Kidney tubule cell (primary cell): ENCODE measurements around the gene TMCC2.

Experiments used
- DNase-seq: peaks from one replicate; pipeline ENCODE4 v3.0.0-alpha.2; 2018; ENCODE audit warnings: low spot score

Gene TMCC2

DNA sequence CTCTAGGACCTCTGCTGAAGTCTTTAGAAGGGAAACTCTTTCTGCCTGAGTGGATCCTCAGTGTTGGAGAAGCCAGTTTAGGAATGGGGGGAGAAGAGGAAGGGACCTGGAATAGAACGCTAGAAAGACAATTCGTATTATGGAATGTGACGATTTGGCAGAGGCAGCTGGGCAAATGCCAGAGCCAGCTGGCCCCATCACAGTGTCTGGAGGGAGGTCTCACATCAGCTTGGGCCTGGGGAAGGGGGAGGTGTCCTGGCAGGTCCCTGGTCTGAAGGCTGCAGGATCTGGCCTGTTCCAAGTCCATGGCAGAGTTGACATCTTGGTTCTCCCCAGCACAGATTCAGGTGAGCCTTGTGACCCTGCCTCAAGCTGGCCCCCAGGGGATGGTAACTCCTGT lies 11.3 kb downstream of the TMCC2 start:
- DNase-seq = no peak

DNA sequence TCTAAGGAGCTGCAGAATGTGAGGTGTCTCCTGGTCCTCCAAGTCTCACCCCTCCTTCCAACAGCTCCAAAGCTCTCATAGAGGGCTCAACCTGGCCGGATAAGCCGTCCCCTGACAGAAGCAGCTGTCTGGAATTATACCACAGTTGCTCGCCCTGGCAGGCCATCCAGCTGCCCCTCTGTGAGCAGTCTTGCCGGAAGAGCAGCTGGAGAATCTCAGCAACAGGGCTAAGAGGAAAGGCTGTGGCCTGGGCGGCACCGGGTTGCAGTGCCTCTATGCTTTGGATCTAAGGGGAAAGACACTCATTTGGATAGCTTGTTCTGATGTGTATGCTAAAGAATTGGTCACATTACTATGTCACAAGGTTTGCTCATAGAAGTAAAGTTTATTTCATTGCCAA lies 12.4 kb downstream of the TMCC2 start:
- DNase-seq = no peak

DNA sequence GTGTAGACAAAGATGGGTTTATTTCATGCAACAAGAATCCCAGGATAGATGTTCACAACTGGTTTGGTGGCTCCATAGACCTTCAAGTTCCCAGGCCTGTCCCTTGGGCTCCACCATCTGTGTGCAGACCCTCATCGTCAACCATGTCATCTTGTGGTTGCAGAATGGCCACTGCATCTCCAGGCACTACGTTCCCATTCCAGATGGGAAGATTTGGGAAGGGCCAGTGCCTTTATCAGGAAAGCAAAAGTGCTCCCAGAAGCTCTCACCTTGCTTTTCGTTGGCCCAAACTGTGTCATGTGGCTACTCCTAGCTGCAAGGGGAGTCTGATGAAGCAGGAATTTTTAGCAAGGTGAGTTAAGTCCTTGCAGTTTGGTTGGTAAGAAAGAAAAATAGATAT lies 12.8 kb downstream of the TMCC2 start:
- DNase-seq = no peak

DNA sequence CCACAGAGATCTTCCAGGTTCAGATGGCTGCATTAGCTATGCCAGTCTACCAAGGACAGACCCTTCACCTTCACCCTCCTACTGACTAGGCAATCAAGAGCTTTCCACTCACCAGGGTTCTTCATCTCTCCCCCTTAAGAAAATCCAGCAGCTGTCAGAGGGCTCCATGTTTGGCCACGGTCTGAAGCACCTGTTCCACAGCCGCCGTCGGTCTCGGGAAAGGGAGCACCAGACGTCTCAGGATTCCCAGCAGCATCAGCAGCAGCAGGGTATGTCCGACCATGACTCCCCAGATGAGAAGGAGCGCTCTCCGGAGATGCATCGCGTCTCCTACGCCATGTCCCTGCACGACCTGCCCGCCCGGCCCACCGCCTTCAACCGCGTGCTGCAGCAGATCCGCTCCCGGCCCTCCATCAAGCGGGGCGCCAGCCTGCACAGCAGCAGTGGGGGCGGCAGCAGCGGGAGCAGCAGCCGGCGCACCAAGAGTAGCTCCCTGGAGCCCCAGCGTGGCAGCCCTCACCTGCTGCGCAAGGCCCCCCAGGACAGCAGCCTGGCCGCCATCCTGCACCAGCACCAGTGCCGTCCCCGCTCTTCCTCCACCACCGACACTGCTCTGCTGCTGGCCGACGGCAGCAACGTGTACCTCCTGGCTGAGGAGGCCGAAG lies 13.8 kb downstream of the TMCC2 start:
- no peak for DNase-seq

DNA sequence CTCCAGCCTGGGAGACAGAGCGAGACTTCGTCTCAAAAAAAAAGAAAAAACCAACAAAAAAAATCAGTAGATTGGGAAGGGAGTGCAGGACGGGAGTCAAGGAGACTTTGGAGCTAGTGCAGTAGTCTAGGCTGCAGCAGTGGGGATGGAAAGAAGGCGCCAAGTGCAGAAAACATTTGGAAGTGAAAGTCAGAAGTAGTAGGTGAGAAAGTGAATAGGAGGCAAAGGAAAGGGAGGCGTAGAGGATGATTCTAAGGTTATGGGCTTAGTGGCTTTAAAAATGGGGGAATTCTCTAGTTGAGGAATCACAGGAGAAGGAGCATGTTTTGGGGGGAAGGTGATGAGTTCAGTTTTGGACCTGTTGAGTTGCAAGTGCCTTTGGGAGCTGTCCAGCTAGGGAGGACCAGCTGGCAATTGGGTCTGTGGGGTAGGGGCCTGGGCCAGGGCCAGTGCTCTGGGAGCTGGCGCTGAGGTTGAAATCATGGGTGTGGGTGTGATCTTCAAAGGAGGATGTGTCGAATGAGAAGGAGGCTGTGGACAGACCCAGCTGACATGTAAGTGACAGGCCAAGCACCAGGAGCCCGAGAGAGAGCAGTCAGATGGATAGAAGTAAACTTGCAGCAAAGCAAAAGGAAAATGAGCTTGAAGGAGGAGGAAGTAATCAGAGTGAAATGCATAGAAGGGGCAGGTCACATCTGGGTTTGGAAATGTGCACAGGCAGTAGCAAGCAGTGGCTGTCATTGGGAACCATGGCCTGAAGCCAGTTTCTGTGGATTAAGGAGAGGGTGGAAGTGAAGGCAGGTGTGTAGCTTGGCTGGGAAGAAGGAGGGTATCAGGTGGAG lies 15.8 kb downstream of the TMCC2 start:
- DNase-seq = no peak

DNA sequence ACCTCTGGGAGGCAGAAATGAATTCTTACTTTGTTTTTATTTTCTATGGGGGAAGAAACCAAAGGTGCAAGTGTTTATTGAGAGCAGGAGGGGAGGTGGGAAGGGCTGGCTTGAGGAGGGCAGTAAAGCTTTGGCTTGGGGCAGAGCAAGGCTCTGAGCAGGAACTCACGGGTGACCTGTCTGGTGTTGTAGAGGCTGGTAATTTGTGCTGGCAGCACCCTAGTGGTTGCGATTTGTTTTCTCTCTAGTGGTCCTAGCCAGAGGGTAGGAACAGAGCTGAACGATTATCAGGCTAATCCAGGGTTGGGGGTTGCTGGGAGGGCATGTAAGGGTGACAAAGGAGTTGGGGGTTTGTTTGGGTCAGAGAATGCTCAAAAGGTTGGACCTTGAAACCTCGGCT lies 16.6 kb downstream of the TMCC2 start:
- DNase-seq = no peak

DNA sequence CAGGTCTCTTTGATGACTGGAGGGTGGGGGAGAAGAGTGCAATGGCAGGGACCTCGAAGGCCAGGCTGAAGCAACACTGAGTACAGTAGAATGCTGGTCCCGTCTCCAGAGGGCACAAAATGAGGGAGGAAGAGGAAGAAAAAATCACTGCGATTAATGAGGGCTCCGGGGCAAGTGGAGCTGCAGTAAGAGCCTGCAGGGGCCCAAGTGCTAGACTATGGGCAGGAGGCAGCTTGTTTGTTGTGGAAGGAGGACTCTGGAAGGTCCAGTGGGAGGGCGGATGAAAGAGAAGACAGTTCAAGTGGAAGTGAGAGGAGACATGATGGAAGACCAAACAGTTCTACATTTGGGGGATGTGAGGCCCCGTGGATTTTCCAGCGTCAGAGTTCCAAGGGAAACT lies 17.4 kb downstream of the TMCC2 start:
- no peak for DNase-seq

DNA sequence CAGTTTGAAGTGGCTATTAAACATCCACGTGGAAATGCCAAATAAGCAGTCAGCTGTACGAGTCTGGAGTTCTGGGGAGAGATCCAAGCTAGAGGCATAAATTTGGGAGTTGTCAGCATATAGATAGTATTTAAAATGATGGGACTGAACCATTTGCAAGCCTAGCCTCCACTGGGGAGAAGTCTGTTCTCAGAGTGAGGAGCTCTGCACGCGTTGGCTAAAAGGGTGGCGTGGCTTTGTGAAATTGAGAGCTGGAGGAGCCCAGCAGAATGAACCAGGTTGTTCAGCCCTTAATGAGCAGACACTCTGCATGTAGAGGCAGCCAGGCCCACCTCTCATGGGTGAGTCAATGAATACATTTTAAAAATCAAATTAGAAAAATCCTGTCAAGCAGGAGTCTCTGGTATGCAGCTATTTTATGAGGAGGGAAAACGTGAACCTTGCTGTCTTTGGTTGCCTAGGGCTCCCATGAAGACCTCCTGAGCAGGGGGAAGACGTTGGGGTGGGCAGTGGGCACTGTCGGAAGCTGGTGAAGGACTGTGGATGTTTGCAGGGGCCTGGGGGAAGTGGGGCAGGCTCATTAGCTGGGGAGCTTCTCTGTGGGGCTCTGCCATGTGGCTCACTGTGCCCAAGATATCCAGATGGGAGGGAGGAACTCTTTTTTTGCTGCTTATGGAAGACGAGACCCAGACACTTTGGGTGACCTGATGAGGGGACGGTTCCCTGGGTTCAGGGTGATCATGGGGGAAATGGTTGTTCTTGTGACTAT lies 18.8 kb downstream of the TMCC2 start:
- DNase-seq = no peak

DNA sequence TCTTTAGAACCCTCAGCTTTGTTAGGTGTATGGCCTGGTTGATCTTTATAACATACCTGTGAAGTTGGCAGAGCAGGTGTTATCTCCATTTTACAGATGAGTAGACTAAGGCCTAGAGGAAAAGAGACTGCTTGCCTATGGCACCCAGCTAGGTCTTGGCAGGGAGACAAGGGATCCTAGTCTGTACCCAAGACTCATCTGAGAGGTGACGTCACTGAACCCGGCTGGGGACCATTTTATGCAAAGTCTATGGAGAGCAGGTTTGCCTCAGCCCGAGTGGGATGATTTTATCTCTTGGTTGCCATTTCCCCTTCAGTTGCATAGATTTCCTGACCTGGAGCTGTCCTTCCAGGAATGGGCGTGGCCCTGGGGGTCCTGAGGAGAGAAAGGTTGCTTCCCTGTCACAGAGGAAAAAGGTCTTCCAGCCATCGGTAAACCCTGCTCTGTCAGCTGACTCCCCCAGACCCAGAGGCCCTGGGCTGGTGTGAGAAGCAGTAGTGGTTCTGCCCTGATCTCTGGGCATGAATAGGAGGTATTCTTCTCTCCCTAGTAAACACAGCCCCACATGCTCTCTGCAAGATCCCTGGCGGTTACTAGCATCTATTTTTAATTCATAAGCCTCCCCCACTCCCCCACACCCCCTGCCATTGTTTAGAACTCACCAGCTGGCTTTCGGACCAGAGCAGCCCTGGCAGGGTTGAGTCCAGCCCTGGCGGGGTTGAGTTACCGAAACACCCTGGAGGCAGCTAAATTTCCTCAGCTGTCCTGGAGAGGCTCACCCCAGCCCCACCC lies 19.6 kb downstream of the TMCC2 start:
- no peak for DNase-seq

DNA sequence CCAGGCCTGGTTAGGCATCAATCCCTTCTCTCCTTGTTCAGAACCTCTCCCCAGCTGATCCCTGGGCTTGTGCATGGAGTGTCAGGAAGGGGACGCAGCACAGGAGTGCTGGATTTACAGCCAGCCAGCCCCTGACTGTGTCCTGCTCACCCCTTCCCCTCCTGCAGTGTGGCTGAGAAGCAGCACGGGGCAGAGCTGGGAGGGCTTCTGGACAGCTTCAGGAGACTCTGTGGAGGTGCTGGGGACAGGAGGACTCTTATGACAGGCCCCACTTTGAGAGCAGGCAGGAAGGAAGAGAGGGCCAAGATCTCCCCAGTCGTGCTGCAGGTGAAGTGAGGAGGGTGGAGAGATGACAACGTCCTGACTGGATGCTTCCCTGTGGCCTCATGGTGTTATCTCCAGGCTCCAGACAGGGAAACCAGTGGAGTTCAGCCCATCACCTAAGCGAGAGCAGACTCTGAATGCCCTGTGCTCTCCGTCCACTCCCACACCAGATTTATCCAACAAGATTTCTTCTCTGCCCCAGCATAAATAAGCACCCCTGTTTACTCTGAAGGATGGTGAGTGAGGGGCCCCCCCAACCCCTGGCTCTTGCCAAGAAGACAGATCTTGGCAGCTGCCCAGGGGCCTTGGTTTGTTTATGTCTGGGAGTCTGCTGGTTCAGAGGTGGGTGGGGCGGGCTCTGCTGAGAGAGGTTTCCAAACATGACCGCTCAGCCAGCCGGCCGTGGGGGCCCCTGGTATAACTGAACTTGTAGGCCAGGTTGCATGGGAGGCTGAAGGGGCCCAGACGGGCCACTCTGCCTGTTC lies 21.3 kb downstream of the TMCC2 start:
- no peak for DNase-seq

DNA sequence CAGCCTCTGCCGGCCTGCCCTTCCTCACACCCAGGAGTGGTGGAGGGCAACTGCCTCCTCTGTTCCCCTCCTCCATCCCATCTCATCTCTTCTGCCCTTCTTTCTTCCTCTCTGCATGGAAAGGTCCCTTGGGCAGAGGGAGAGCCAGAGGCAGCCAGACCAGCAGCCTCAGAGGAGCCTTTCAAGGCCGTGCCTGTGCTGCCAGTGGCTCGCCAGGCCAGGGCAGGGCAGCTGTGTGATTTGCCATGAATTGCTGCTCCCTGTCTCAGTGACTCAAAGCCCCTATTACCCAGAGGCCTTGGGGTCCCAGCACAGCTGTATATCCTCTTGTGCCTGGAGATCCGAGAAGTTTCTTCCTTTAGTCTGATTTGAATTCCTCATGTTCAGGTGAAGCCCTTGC lies 21.9 kb downstream of the TMCC2 start:
- no peak for DNase-seq

DNA sequence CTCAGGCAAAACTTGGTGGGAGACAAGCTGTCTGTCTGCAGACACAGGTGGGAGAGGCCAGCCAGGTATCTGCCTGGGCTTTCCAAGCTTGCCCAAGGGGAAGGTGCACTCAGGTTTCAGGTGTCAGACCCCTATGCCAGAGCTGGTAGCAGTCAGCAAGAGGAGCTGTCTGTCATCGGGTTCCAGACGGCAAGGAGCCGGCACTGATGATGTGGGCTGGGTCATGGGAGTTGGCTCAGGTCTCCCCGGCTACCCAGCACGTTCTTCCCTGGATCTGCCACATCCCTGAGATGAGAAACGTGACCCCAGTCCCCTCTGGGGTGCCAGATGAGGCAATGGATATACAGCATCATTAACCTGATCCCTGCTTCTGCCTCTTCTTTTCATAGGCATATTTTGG lies 23.0 kb downstream of the TMCC2 start:
- DNase-seq = no peak

DNA sequence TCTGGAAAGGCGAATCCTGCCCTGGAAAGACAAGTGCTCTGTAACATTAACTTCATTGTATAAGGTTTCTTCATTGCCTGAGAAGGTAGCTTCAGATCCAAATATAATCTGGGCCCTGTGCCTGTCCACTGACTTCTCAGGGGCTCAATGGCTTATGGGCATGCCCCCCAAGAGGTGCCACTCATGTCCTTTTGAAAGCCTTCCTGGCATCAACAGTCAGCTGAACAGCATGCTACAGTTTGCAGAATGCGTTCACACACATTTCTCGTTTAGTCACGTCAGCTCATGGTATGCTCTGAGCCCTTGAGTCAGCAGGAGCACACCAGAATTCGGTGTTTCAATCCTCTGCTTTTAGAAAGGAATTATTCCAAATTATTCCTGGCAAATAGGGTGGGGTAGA lies 23.8 kb downstream of the TMCC2 start:
- DNase-seq = no peak

DNA sequence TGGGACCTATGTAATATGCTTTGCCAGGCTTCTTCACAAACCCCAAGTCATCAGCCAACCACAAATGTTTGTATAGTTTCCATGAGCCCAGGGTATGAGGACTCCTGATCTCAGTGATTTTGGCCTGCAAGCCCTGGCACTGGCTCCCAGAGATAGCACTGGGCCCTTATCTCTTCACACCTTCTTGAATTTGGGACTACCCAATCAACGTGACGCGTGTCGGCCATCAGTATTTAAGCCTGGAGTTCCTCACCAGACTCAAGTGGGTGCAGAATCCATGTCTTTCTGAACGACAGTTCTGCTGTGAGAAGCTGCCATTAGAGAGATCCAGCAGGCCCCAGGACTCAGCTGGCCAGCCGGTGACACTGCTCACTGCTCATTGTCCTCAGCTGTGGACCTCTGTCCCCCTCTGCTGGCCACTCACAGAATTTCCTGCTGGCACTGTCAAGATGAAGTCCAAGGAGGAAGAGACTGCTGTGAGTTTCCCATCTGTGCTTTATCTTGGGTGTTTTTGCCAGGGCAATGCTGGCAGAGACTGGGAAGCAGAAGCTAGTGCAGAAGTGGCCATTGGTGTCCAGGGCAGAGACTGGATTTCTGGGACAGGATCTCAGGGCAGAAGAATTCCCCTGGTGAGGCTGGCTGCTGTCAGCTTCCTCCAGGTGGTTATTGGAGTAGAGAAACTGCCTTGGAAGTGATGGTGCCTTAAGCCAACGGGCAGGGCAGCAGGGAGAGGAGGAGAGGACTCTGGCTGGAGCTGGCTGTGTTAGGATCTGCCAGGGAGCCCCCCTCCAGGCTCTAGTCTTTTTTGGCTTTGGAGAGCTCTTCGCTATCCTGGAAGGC lies 28.4 kb downstream of the TMCC2 start:
- DNase-seq = peak; percentile 84

DNA sequence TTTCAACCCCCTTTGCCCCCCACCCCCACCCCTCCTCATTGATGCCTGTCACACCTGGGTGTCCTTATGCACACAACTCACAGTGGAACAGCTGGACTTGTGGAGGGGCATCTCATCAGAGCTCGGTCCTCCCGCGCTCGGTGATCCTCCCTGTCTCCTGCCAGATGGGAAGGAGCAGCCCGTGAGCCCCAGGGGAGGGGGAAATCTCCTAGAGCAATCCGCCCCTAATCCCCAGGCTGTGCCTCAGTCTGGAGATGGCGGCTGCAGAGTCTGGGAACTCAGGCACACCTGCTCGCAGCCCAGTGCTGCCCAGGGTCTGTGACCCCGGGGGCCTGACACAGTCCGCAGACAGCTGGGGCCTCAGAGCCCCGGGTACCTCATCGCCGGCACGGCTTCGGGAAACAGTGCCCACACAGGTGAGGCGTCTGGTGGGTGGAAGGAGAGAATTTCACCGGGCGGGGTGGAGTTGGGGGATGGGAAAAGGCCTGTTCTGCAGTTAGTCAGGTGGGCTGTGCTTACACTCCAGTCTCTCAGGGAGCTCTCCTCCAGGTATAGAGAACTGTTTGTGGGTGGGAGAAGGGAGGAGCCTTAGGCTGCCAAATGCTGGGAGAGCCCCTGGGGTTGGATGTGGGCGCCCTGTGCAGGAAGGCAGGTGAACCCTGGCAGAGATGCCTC lies 29.3 kb downstream of the TMCC2 start:
- no peak for DNase-seq

DNA sequence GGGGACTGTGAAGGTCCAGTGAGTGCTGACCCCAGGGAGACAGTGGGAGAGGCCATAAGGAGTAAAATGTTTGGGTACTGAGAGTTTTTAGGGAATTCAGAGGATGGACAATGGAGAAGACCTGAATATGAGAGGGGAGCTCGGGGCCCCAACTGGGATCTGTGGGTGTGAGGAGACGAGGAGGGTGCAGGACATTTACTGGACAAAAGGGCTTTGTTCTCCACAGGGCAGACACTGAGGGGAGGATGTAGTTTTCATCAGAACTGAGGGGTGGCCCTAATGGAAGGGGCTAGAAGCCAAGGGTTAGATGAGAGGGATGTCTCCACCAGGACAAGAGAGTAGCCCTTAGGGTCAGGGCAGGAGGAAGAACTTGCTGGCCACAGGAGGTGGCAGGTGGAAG lies 30.0 kb downstream of the TMCC2 start:
- no peak for DNase-seq

DNA sequence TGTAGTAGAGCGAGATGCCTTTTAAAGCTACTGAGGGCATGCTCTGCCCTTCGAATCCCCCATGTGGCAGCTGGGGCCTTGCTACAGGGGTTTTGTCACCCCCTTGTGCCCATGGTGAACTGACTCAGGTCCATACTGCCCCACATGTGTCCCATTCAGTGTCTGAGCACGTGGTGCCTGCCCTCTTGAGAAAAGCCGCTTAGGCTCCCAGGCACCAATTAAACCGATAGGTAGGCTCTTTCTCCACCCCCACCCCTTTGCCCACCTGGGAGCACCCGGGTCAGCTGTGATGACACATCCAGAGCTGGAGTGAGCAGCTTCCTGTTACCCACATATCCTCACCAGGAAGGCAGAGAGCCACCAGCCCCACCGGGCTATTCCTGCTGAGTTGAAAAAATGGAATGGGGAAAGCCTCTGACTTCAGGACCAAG lies 30.5 kb downstream of the TMCC2 start:
- peak; percentile 71 for DNase-seq

DNA sequence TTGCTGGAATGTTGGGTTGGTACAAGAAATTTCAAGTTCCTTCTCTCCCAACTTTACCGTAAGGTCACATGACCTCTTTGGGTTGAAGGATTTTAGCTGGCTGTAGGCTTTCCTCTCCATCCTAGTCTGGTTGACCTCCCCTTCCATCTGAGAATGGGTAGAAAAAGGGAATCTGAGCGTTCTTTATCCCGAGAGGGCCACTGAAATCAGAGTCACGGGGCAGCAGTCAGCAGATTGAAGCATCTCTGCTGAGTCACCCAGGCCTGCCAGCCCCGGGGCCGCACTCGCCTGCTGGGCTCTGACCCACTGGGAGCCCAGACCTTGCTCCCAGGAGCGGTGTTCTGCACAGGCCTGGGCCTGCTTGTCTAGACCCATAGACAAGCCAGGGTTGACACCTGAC lies 31.0 kb downstream of the TMCC2 start:
- peak; percentile 58 for DNase-seq

DNA sequence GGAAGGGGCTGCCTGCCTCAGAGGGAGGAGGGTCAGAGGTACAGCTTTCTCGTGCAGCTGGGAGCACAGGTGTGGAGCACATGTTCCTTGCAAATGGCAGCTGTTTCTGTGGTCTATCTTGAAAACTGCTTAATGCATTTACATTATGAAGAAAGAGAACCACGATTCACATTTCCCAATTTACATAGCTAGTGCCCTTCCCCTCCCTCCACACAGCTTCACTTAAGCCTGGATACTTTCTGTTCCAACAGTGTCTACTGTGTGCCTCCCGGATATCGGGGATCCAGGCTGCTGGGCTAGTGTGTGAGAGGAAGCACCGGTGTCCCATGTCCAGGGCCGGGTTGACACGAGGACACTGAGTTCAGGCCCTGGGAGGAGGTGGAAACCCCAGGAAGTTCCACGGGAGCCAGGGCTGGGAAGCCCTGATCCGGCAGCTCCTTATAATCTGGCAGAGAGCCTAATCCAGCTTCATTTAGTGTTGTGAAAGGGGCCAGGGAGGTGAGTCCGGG lies 31.6 kb downstream of the TMCC2 start:
- DNase-seq = no peak

DNA sequence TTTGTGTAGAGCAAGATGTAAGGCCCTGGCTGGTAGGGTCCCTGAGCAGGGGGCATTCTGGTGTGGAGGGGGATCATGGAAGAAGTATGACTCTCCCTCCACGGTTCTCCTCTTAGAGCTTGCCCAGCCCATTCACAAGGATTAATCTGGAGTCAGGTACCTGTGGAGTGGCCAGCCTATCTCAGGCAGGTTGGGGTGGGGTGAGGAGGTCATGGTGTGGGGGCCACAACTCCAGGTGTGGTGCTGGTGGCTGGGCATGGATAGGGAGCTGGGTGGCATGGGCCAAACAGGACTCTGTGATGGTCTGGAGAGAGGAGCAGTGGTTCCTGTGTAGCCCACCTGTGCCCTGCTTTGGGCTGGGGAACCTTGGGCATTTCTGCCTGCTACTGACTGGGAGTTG lies 32.3 kb downstream of the TMCC2 start:
- DNase-seq = no peak
